MM.1S (cell line): ENCODE results near the gene PCDHGB1.
"Not testable (repeated sequence)": the region's sequence is repeated elsewhere in the genome, so short reads cannot be mapped to it uniquely, and the experiment has no call there.

ENCODE experiments used
- DNase-seq: peaks from one replicate; pipeline ENCODE4 v3.0.0-alpha.2; 2015
- H2AFZ ChIP-seq: fragments of 300-600 bp; sonication (generic); 2 replicates; pipeline ENCODE4 v1.6.0; 2016; ENCODE audit warnings: antibody characterized with exemption, low read length
- H3F3A ChIP-seq: fragments of 300-600 bp; sonication (generic); 2 replicates; pipeline ENCODE4 v1.6.1; 2016; ENCODE audit warnings: mild to moderate bottlenecking, antibody characterized with exemption, low read length, moderate library complexity, mixed read lengths; ENCODE audit not compliant: insufficient read depth
- H3K27ac ChIP-seq: fragments of 300-600 bp; sonication (generic); 2 replicates; pipeline ENCODE4 v1.5.1; 2016; ENCODE audit warnings: mild to moderate bottlenecking, low read length
- H3K27me3 ChIP-seq: fragments of 300-600 bp; sonication (generic); replicated peaks from 2 replicates; pipeline ENCODE4 v1.6.0; 2016; ENCODE audit warnings: low read length; ENCODE audit not compliant: insufficient read depth
- H3K36me3 ChIP-seq: fragments of 300-600 bp; sonication (generic); replicated peaks from 2 replicates; pipeline ENCODE4 v1.6.1; 2016; ENCODE audit warnings: mild to moderate bottlenecking, low read length, mixed read lengths; ENCODE audit not compliant: insufficient read depth
- H3K4me1 ChIP-seq: fragments of 300-600 bp; sonication (generic); 2 replicates; pipeline ENCODE4 v1.6.1; 2016; ENCODE audit warnings: low read length, mixed read lengths
- H3K4me2 ChIP-seq: fragments of 300-600 bp; sonication (generic); 2 replicates; pipeline ENCODE4 v1.6.0; 2016; ENCODE audit warnings: low read depth, low read length
- H3K4me3 ChIP-seq: fragments of 300-600 bp; sonication (generic); 2 replicates; pipeline ENCODE4 v1.5.1; 2016; ENCODE audit warnings: low read length, mixed read lengths
- H3K79me2 ChIP-seq: fragments of 300-600 bp; sonication (generic); 2 replicates; pipeline ENCODE4 v1.6.1; 2016; ENCODE audit warnings: mixed run types, low read length, mixed read lengths
- H3K9ac ChIP-seq: fragments of 300-600 bp; sonication (generic); 2 replicates; pipeline ENCODE4 v1.6.1; 2016; ENCODE audit warnings: low read length, mixed read lengths
- H3K9me2 ChIP-seq: fragments of 300-600 bp; sonication (generic); replicated peaks from 2 replicates; pipeline ENCODE4 v1.6.1; 2016; ENCODE audit warnings: mild to moderate bottlenecking, low read length, mixed read lengths; ENCODE audit not compliant: insufficient read depth
- H3K9me3 ChIP-seq: fragments of 300-600 bp; sonication (generic); replicated peaks from 2 replicates; pipeline ENCODE4 v1.6.1; 2016; ENCODE audit warnings: mild to moderate bottlenecking, low read length, mixed read lengths; ENCODE audit not compliant: insufficient read depth
- H4K20me1 ChIP-seq: fragments of 300-600 bp; sonication (generic); 2 replicates; pipeline ENCODE4 v1.6.1; 2016; ENCODE audit warnings: mild to moderate bottlenecking, low read length, moderate library complexity, mixed read lengths; ENCODE audit not compliant: insufficient read depth
- CTCF ChIP-seq: fragments of 300-600 bp; sonication (generic); IDR thresholded peaks from 2 replicates; pipeline ENCODE4 v1.5.1; 2016; ENCODE audit warnings: antibody characterized with exemption, low read length, mixed read lengths
- EZH2 ChIP-seq: fragments of 300-600 bp; sonication (generic); optimal IDR thresholded peaks from 2 replicates; pipeline ENCODE3; 2017; ENCODE audit warnings: low read depth, mild to moderate bottlenecking, antibody characterized with exemption, low read length, mixed read lengths
- EZH2phosphoT487 ChIP-seq: fragments of 300-600 bp; sonication (generic); IDR thresholded peaks from 2 replicates; pipeline ENCODE4 v1.6.1; 2018; ENCODE audit warnings: antibody characterized with exemption, low read length

The PCDHGB1 gene

GRCh38 chr5:141313711-141314110 lies 36.2 kb upstream of the PCDHGB1 start:
- Histone ChIP-seq H3K4me3 (no peak overlapping the region), H3F3A (peaks cover 3% of the 10 kb centered on the region; the same call in 1 of the 2 replicates), H3K27me3 (no peaks in the 10 kb centered on the region), H3K9me3 (0 out of 2 replicates have a peak, but pooled peaks cover 3% of the 10 kb centered on the region), H2AFZ (no peak overlapping the region), H3K4me2 (no peak overlapping the region), H3K9me2 (no peaks in the 10 kb centered on the region), H3K9ac (no peak overlapping the region), H3K36me3 (peaks cover 9% of the 10 kb centered on the region), H3K4me1 (no peaks in the 10 kb centered on the region), H3K79me2 (peaks cover 23% of the 10 kb centered on the region), H4K20me1 (no peaks in the 10 kb centered on the region), H3K27ac (no peak overlapping the region)
- TF ChIP-seq EZH2phosphoT487 (no peak), CTCF (no peak), EZH2 (no peak)
- no peak for DNase-seq

GRCh38 chr5:141316963-141317362 lies 32.9 kb upstream of the PCDHGB1 start:
- not testable (repeated sequence) for H3F3A ChIP-seq, H3K4me2 ChIP-seq, H3K27me3 ChIP-seq, H3K9ac ChIP-seq, H4K20me1 ChIP-seq, H3K9me2 ChIP-seq, DNase-seq, H3K4me3 ChIP-seq, H2AFZ ChIP-seq, H3K27ac ChIP-seq, H3K4me1 ChIP-seq
- H3K9me3 ChIP-seq: peaks cover 12% of the 10 kb centered on the region; the same call in 1 of the 2 replicates
- H3K79me2 ChIP-seq: peaks cover 37% of the 10 kb centered on the region
- peaks cover 22% of the 10 kb centered on the region for H3K36me3 ChIP-seq

GRCh38 chr5:141319202-141319601 lies 30.7 kb upstream of the PCDHGB1 start:
- Histone ChIP-seq H3K36me3 (peaks cover 22% of the 10 kb centered on the region), H3K27me3 (0 out of 2 replicates have a peak, but pooled peaks cover 5% of the 10 kb centered on the region), H3K79me2 (peaks cover 34% of the 10 kb centered on the region), H3K9me2 (no peaks in the 10 kb centered on the region), H4K20me1 (no peaks in the 10 kb centered on the region), H2AFZ (no peak overlapping the region), H3K9ac (no peak overlapping the region), H3K4me3 (no peak overlapping the region), H3F3A (peaks cover 8% of the 10 kb centered on the region; the same call in 1 of the 2 replicates), H3K9me3 (peaks cover 12% of the 10 kb centered on the region; the same call in 1 of the 2 replicates), H3K4me2 (no peak overlapping the region), H3K4me1 (peaks cover 6% of the 10 kb centered on the region), H3K27ac (no peak overlapping the region)
- TF ChIP-seq EZH2 (no peak), EZH2phosphoT487 (no peak), CTCF (no peak)
- DNase-seq: no peak

- DNase-seq: no peak
- TF ChIP-seq EZH2 (no peak), CTCF (no peak), EZH2phosphoT487 (no peak)
- Histone ChIP-seq H3K27me3 (0 out of 2 replicates have a peak, but pooled peaks cover 5% of the 10 kb centered on the region), H3K9me2 (no peaks in the 10 kb centered on the region), H3K4me2 (peak overlapping the region; percentile 55), H3F3A (peaks cover 8% of the 10 kb centered on the region; the same call in 1 of the 2 replicates), H3K4me3 (peak overlapping the region; percentile 76), H3K9me3 (peaks cover 12% of the 10 kb centered on the region; the same call in 1 of the 2 replicates), H3K9ac (no peak overlapping the region), H2AFZ (no peak overlapping the region), H3K79me2 (peaks cover 34% of the 10 kb centered on the region), H4K20me1 (no peaks in the 10 kb centered on the region), H3K4me1 (peaks cover 6% of the 10 kb centered on the region), H3K27ac (no peak overlapping the region), H3K36me3 (peaks cover 22% of the 10 kb centered on the region)
Measured at GRCh38 chr5:141319699-141320098, 30.2 kb upstream of the PCDHGB1 start.
